HG02973 (cell line): ENCODE measurements around the gene PTPRN2.

Experiments
- ATAC-seq: cut with Tn5 transposase; IDR thresholded peaks from one replicate; pipeline ENCODE4 v1.9.1; 2021; ENCODE audit warnings: moderate library complexity; ENCODE audit not compliant: unreplicated experiment

Gene PTPRN2

DNA sequence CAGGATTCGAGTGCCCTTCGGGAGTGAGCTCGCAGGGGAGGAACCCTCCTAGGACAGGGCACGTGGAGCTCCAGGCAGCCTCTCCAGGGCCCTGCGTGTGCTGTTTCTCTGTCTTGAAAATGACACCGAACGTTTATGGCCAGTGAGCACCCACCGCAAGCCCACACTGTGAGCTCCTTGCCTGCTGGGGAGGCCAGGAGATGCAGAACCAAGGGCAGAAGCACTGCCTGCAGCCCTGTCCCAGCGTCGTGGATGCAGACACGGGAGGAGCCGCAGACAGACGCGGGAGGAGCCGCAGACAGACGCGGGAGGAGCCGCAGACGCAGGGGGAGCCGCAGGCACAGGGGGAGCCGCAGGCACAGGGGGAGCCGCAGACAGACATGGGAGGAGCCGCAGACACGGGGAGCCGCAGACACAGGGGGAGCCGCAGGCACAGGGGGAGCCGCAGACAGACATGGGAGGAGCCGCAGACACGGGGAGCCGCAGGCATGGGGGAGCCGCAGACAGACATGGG, 314.4 kb downstream of the PTPRN2 start:
- no peak for ATAC-seq

DNA sequence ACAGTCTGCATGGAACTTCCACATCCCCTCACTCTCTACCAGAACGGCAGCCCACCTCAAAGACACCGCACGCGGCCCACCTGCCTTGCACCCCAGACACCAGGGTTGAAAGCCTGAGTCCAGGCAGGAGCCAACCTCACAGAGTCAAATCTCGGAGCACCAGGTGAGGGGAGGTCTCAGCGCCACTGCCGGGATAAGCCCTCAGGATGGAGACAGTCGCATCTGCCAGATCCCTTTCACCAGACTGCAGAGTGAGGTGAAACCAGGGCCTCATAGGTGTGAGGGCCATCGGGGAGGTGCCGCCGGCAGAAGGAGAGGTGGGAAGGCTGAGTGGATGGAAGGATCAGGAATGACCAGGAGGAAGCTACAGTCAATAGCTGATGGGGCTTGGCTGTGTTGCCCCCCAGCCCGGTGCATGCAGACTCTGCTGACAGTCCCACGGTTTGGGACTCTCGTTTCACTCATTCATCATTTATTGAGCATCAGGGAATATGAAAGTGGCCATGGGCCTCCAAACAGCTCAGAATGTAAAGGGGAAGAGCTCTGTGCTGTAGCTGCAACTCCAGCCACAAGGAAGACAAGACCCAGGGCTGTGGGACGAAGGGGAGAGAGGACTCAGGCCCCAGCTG, 315.0 kb downstream of the PTPRN2 start:
- ATAC-seq, result no peak

DNA sequence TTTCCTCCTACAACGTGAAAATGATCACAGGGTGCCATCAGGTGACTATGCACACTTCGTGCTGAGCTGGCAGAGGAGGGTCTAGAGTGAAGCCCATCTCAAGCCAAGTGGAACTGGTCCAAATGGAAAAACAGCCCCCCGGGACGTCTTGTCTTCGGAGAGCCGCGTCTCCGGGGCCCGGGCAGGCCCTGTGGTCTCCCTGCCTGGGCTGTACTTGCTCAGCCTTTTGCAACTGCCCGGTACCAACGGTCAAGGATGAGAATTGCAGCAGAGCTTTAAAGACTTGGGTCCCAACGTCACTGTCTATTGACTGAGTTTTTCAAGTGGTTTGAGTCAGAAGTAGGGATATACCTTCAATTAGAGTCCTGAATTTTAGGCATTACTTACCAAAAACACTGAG, 315.5 kb downstream of the PTPRN2 start:
- ATAC-seq, result no peak

DNA sequence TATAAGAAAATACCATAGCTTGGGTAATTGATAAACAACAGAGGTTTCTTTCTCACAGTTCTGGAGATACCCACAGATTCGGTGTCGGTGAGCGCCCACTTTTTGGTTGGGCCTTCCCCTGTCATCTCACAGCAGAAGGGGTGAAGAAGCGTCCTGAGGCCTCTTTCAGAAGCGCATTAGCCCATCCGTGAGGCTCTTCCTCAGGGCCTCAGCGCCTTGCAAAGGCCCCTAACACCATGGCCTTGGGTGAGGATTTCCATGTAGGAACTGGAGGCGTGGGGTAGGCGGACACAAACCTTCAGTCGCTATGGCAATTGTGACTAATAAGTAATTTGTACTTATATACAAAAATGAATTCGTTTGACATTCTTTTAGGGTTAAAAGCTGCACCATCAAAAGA, 316.0 kb downstream of the PTPRN2 start:
- ATAC-seq, result no peak

DNA sequence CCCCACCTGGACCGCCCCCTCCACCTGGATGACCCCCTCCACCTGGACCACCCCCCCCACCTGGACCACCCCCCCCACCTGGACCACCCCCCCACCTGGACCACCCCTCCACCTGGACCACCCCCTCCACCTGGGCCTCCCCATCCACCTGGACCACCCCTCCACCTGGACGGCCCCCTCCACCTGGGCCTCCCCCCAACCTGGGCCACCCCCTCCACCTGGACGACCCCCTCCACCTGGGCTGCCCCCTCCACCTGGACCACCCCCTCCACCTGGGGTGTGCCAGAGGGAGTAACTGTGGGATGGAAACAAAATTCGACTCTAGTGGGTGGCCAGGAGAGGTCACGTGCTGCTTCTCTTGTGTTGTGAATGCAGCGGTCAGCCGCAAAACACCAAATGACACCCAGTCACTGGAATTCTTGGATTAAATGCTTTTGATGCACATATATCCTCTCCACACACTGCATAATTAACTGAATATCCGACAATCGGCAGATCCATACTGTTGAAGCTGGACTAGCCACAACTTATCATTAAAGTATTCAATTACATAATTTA, 316.7 kb downstream of the PTPRN2 start:
- no peak for ATAC-seq

DNA sequence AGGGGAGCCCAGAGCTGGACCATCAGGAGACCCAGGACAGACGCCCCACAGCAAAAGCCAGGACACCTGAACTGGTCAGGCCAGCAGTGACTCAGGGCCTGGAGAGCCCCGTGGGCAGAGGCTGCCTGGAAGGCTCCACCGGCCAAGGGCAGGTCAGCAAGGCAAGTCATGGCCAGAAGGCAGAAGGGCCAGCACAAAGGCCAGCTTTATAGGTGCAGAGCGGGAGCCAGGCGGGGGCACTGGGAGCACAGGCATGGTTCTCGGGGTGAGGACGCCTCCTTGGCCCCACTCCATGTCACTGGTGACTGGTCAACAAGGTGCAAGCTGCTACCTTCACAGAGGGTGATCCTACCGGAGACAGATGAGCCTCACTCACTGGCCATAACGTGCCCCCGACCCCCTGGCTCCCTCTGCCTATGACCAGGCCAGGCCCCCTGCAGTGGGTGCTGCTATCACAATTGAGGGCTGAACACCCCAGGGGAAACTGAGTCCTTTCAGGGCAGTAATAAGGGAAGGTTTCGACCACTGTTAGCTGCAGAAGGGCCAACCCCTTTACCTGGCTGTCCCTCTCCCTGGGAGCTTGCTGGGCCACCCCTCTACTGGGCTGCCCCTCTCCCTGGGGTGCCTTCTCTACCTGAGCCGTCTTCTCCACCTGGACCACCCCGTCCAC, 317.4 kb downstream of the PTPRN2 start:
- no peak for ATAC-seq

DNA sequence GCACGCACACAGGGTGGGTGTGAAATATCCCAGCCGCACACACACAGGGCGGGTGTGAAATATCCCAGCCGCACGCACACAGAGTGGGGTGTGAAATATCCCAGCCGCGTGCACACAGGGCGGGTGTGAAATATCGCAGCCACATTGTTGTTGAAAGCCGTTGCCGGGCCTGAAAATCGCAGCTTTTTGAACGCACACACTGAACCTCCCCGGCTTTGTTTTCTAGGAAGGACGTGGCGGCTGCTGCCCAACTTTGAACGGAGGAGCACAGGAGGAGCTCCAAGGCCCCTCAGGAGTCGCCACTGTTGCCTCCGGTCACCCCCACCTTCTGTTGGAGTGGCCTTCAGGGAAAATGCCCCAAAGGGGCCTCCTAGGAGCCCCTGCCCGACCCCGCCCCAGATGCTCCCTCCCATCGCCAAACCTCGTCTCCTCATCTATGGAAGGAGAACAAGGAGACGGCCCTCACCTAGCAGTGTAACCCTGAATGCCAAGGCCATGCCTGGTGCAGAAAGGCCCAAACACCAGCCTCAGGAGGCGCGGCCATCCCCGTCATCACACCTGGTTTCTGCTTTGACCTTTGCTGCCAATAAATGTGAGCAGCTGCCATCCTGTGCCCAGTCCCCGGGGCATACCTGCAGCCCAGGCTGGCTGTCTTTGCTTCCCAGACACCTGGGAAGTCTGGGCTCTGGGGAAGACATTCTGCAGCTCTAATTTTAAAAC, 318.6 kb downstream of the PTPRN2 start:
- no peak for ATAC-seq

DNA sequence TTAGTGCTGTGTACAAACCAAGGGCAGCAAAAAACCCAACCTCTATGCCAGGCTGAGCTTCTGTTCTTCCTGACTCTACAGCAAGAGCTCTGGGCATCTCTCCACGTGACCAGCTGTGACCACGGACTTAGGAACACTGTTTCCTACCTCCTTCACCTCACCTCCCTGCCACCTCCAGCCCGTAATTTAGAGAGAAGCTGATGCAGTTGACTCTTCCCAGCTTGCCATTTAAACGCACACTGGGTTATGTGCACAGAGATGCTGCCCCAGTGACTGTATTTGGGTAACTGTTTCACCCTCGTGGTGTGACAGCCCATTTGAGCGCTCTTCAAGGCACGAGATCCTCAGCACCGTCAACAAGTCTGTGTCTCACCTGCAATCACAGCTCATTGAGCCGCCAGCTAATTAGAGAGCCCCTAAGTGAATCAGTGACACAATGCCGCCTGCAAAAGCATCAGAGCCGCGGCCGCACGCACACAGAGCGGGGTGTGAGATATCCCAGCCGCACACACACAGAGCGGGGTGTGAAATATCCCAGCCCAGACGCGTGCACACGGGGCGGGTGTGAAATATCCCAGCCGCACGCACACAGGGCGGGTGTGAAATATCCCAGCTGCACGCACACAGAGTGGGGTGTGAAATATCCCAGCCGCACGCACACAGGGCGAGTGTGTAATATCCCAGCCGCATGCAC, 319.7 kb downstream of the PTPRN2 start:
- ATAC-seq, result no peak

DNA sequence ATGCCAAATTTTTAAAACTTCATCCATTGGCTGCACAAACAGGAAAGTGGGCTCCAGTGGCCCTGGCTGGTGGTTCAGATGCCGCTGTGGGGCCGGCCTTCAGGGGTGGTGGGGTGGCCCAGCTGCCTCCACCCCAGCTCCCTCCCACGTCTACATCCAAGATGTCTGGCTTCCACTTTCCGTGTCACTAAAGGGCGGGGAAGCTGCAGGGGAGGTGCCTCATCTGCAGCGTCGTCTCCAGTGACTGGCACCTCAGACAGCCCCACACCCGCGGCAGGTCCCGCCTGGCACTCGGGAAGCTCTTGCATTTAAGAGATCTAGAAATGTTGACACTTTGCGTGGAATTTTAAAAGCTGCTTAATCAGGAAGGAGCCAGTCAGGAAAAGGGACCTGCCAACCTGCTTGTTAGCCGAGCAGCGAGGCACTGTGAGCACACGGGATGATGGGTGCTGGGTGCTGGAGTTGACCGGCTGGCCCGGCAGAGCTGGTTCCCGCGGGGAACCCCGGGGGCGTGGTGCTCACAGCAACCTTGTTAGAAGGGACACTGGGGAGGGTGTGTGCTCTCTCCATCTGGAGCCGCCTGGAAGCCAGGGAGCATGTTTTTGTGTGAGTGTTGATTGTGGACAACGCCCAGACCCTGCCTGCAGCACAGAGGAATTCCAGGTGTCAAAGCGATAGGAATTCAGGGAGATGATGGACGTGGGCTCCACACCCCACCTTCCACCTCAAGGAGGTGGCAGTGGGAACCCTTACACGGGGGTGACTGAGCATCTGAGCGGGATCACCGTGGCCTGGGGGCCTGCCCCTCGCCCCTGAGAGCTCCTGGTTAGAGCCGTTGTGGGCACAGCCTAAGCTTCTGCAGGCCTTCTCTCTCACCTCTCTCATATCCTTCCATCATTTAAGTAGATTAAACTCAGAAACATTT, 320.5 kb downstream of the PTPRN2 start:
- ATAC-seq, result no peak

DNA sequence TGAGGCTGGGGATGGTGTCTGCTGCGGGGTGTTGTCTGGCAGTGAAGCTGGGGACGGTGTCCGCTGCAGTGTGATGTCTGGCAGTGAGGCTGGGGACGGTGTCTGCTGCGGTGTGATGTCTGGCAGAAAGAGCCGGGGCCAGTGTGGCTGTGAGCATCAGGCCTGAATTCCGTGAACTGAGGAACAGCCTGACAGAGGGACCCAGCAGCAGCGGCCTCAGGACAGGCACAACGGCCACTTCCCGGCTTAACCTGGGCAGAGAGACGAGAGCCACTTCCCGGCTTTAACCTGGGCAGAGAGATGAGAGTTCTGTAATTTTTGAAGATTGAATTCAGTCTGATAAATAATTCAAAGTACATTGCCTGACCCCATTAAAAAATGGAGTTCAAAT, 321.2 kb downstream of the PTPRN2 start:
- ATAC-seq, result no peak

DNA sequence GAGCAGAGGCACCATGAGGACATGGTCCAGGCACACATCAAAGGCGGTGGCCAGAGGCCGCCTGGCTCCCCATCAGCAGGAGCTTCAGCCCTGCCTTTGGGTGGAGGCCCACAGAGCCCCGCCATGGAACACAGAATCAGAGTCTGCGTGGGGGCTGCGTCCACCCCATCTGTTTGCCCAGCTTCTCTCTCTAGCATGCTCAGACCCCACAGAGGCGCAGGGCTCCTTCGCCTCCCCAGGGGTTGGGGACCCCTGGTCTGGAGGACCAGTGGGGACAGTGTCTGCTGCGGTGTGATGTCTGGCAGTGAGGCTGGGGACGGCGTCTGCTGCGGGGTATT, 321.9 kb downstream of the PTPRN2 start:
- ATAC-seq, result no peak

DNA sequence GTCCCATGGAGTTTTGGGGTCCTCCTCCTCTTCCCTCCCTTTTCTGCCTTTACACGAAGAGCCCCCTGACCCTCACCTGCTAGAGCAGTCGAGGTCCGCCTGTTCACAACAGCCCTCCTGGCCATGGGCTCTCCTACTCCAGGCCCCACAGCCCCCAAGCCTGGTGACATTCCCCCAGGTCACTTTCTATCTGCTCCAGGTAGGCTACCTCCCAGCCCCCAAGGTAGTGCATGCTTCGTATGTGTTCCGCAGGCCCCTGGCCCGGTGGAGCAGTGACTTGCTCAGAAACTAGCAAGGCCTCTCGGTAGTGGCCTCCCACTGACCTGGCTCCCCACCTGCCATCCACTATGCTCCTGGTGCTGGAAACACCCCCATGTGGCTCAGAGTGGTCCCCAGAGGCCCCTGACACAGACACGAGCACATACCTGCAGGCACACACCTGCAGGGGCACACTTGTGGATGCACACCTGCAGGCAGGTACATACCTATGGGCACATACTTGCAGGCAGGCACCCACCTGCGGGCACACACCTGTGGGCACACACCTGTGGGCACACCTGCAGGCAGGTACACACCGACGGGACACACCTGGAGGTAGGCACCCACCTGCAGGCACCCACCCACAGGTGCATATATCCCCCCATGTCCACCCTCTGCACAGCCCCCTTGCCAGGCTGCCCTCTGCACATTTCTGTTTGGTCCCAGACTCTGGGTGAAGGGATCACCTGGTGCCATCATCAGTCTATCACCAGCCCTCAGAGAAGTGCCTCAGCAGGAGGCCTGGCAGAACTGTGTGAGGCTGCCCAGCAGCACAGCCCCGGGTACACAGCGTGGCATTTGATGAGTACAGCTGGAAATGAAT, 322.5 kb downstream of the PTPRN2 start:
- no peak for ATAC-seq

DNA sequence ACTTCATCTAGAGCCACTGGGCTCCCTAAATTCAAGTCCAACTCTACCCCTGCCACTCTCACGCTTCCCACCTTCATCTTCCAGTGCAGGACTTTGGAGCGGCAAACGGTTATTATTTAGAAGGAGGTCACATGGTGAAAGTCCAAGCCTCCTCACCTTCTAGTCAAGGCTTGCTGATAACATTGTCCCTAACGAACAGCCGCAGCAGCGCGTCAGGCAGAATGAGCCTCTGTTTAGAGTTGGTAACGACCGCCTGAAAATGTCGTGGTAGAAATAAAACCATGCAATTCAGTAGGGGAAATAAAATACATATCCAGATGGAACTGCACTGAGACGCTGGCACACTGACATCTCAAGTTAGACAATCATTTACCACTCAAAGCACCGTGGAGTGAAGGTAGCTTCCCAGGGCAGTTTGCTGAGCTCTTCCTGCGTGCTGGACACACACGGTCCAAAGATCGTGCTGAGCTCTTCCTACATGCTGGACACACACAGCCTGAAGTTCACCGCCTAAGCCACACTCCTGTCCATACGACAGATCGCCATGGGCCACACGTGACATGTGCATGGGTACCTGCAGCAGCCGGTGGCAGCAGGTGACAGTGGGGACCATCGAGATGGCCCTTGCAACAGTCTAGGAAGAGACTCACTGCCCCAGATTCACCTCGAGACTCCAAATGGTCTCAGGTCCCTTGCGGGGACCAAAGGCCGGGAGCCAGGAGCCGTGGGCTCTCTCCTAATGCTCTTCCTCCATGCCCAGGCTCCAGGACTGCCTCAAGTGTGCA, 323.5 kb downstream of the PTPRN2 start:
- ATAC-seq, result no peak

DNA sequence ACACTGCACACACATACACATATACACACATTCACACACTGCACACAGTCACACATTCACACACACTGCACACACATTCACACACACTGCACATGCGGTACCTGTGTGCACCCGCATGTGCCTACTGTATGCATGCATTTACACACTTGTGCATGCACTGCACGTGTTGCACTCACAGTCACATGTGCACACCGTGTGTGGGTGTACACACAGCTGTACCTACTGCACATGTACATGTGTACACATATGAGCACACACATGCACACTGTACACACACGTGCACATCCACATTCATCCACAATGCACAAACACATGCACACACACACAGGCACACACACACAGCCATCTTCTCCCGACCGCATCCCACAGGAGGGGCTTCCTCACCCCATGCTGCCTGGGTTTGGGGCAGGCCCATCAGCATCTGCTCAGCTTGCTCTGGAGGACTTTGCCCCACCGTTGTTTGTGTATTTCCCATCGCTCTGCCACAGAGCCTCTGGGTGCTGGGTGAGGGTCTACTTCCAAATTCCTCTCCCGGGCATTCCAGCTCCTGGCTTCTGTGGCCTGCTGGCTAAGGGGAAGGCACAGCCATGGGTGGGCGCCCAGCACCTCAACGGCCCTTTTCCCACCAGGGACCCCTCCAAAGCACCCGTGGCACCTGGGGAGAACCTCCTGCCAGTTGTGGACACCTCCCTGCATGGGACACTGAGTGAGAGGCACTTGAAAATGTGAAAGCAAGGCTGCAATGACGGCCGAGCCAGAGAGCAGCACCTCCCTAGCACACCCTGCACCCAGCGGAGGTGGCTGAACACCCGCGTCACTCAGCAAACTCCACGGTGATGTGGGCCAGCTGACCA, 324.3 kb downstream of the PTPRN2 start:
- no peak for ATAC-seq

DNA sequence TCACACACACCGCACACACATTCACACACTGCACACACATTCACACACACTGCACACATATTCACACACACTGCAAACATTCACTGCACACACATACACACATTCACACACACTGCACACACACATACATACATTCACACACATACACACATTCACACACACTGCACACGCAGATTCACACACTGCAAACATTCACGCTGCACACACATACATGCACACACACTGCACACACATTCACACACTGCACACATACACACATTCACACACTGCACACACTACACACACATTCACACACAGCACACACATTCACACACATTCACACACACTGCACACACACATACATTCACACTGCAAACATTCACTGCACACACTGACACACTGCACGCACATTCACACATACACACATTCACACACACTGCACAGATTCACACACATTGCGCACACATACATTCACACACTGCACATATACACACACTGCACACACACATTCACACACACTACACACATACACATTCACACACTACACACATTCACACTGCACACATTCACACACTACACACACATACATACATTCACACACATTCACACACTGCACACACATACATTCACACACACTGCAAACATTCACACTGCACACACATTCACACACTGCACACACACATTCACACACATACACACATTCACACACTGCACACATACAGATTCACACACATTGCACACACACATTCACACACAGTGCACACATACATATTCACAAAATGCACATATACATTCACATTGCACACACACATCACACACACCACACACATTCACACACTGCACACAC, 325.1 kb downstream of the PTPRN2 start:
- ATAC-seq, result no peak

DNA sequence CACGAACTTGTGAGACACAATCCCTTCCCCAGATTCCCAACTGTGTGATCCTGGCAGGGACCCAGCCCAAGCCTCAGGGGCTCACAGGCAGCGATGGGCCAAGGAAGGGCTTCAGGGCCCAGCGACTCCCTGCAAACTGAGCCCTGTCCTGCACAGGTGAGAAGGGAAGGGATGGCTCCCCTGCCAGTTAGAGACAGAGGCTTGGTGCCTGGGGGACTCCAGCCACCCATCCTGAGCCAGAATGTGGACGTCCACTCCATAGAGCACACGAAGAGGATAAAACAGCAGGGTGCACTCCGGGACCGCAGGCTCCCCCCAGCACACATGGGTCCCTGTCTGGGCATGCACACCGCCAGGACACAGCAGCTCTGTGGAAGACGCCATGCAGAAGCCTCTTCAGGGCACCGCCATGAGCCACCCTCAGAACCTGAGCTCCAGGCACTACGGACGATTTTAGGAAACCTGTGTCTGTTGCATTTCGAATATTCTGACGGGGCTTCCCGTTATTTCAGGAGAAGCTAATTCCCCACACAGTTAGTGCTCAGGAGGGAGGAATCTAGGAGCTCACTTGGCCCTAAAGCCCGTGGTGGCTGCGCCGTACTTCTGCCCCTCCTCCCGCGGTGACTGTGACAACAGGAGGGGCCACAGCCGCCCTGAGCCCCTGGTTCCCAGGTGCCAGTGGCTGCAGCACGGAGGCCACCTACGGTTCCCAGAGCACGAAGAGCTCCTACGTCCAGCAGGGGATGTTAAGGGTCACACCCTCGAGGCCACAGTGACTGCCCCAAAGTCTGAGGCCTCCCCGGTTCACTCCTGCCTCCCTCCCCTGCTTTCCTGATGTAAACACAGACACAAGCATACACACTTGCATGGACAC, 326.0 kb downstream of the PTPRN2 start:
- ATAC-seq, result no peak
